GM04504 (cell line): ENCODE data around the gene ZFYVE28.

ENCODE experiments used
- DNase-seq: peaks from one replicate; pipeline ENCODE4 v3.0.0-alpha.2; 2012; ENCODE audit warnings: low read depth

ZFYVE28 gene

DNA sequence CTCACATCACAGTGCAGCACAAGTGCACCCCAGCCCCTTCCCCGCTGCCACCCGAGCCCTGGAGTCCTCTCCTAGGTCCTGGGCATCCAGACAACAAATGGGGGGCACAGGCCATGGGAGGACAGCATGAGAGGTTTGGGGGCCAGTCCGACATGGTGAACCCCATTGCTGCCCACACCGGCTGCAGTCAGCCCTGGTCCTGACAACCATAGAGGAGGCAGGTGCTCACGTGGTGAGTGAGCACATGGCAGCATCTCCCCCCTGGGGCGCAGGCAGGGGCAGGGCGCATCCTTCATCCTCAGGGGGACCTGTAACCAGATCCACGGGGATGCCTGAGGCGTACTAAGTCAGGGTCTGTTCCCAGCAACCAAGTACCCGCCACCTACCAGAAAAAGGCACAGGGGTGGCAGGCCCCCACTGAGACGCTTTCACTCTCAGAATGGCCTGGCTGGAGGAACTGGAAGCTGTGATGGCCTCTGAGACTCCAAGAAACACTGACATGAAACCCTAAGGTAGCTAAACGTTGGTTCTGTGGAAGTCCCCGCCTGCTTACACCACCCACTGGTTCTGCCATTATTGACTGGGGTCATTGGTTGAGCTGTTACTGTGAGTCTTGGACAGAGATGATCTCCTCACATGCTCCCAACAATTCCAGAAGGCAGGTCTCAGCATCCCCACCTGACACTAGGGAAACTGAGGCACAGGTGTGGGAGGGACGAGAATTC lies 6.5 kb downstream of the ZFYVE28 start:
- DNase-seq = no peak

GRCh38 chr4:2409381-2409783 lies 9.1 kb downstream of the ZFYVE28 start:
- DNase-seq = no peak

- DNase-seq = no peak
Measured at GRCh38 chr4:2408976-2409375, 9.5 kb downstream of the ZFYVE28 start.

DNA sequence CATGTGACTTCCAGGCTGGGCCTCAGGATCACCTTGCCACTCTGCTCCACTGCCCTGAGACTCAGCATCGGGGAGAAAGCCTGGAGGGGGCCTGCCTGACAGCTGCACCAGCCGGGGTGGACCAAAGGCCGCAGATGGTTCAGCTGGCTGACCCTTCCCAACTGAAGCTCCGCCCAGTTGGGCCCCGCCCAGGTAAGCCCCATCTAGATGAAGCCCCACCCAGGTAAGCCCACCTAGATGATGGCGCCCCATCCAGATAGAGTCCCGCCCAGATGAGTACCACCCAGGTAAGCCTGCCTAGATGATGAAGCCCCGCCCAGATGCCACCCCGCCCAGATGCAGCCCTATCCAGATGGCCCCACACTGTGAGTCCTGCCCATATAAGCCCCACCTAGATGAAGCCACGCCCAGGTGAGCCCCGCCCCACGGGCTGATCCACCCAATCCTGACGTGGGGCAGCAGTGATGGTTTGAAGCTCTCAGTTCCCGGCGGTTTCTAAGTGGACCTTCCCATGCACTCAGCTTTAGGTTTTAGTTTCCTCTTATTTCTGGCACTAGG lies 10.0 kb downstream of the ZFYVE28 start:
- DNase-seq = no peak

DNA sequence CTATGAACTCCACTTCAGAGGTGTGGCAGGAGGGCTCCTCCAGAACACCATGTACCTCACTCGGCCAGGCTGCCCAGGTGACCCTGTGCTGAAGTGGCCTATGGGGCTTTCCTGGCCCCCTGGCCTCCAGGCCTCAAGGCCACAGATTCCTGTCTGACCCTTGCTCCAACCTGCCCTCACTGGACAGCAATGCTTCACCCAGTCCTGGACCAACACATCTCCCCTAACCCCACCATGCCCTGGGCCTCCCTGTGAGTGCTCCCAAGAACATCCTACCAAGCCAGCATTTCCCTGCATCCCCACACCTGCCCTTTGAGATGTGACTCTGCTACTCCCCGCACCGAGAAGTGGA lies 10.5 kb downstream of the ZFYVE28 start:
- no peak for DNase-seq

GRCh38 chr4:2406920-2407319 lies 11.5 kb downstream of the ZFYVE28 start:
- DNase-seq = no peak

DNA sequence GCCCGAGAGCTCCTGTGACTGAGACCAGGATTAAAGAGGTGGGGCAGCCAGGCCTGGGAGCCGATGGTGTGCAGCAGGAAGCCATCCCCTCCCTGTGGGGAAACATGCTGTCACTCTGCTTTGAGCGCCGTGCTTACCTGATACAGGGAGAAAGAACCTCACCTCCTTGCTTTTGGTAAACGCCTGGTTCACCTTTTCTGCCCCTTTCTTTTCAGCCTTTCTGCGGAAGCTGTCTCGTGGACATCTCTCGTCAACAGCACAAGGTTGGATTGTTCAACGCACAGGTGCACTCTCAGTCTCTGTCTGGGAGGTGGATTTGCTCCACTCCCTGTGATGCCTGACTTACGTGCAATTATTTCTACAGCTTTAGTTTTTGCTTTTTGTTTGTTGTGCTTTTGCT lies 12.0 kb downstream of the ZFYVE28 start:
- no peak for DNase-seq

GRCh38 chr4:2402941-2403340 lies 15.5 kb downstream of the ZFYVE28 start:
- DNase-seq = no peak

DNA sequence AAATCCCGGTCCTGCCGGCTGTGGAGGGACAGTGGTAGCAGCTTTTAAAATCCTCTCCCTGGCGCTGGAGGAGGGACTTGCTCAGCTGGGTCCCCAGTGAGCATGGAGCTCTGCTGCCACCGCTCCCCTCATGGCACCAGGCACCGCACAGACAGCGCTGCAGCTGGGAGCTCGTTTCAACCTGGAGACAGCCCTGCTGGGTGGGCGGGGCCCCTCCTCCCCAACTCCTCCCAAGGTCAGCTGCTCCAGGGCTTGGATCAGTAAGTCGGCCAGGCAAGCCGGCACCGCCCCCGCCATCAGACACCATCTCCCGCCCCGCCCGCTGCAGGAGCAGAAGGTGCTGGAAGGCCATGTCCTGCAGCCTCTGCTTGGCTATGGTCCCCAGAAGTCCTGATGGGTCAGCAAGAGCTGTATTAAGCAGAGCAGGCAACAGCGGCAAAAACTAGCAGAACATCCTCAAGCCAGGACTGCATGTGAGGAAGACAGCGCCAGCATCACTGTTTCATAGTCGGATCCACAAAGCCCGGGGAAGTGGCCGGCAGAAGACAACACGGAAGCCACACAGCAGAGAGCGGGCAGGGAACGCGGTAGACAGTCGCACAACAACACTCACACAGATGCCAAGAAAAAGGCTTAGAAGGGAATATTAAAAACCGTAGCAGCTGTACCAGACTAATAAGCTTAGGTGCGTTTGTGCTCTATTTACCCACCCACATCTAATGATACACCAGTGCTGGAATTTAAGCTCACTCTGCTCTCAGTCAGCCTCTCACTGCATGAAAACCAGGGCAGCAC lies 16.2 kb downstream of the ZFYVE28 start:
- peak; percentile 24 for DNase-seq

DNA sequence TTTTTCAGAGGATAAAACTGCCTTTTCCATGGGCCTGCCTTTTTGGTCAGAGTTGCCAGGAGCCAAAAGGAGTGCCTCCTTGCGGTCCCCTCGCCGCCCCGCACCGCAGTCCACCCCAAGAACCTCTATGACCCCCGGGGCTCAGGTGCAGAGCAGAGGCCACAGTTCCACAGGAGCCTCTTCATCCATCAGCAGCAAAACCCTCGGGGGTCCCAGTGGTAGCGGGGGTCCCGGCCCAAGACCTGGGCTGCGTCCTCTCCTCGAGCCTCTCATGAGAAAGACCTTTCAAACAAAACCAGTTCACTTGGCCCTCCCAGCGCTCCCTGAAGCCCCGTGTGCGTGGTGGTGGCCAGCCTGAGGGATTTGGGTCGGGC lies 16.8 kb downstream of the ZFYVE28 start:
- DNase-seq = no peak

GRCh38 chr4:2400841-2401609 lies 17.4 kb downstream of the ZFYVE28 start:
- DNase-seq = no peak

GRCh38 chr4:2399631-2400190 lies 18.7 kb downstream of the ZFYVE28 start:
- no peak for DNase-seq

- no peak for DNase-seq
Measured at GRCh38 chr4:2399216-2399615, 19.2 kb downstream of the ZFYVE28 start.

GRCh38 chr4:2397596-2398379 lies 20.7 kb downstream of the ZFYVE28 start:
- no peak for DNase-seq

- DNase-seq = no peak
Measured at GRCh38 chr4:2396781-2397368, 21.6 kb downstream of the ZFYVE28 start.

GRCh38 chr4:2395584-2395983 lies 22.9 kb downstream of the ZFYVE28 start:
- DNase-seq = no peak

DNA sequence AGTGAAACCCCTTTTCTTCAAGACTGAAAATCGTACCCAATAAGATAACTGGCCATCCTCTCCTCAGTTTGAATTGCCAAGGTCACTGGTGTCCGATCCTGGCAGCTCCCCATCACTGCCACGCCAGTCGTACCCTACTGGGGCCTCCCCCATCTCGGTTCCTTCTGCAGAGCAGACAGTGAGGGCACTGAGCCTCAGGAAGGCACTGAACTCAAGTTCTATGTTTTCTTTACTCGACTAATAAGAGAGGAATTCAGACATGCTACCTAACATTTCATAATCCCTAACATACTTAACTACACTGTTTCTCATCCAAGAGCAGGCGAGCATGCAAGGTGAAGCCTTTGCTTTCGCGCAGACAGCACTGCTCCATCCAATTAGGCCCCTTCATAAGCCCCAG lies 23.4 kb downstream of the ZFYVE28 start:
- no peak for DNase-seq

DNA sequence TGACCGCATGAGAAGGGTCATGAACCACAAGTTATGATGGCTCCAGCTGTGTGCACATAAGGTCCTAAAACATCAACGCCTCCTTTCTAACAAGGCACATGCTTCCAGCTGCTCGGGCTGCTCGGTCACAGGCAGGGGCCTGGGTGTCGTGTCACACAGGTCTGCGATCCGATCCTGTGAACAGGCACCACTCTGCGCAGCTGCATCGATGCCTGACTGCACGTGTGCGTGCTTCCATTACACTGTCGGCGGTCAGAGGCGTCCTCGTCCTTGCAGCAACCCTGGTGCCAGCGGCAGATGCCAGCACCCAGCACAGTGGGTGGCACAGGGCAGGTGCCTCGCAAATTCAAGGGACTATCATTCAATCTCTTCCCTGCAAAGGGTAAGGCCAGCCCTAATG lies 23.9 kb downstream of the ZFYVE28 start:
- no peak for DNase-seq

DNA sequence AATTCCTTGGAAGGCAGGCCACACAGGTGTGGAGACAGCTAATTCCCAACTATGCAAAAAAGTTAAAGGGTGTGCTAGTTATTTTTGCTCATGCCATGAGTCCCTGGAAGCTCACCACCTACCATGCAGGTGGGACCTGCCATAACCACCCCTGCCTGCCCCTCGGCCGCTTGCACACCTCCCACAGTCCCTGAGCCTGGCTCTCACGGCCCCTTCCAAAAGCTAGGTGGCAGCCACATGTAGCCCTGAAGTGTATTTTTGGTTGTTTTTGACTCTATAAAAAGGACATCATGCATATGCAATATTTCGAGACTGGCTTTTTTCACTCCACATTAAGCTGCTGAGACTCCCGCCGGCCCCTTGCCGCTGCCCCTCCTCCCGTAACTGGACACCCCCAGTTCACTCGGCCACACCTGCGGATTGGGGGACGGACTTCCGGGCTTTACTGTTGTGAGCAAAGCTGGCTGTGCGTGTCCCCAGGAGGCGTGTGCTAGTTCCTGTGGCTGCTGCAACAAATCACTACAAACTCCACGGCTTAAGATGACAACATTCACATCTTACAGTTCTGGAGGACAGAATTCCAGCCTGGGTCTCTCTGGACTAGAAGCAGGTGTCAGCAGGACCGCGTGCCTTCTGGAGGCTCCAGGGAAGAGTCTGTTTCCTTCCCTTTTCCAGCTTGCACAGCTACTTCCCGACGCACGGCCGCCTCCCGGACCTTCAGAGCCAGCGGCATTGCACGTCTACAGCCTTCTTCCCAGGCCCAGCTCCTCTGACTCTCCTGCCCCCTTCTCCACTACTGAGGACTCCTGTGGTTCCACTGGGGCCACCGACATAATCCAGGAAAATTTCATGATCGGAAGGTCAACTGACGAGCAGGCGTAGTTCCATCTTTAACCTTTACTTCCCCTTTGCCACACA lies 24.8 kb downstream of the ZFYVE28 start:
- no peak for DNase-seq

GRCh38 chr4:2390784-2391421 lies 27.5 kb downstream of the ZFYVE28 start:
- DNase-seq = no peak
